HepG2 (cell line): ENCODE data around the gene TBC1D22A. TPM values are rescaled to one million over a fixed set of nuclear protein-coding genes. Genes with fewer than 3 reads are reported as not detected.

ENCODE experiments used
- GATAD2A ChIP-seq: IDR thresholded peaks from 2 replicates; pipeline ENCODE4 v1.6.1; 2016
- NFKB2 ChIP-seq: sonication (generic); formaldehyde crosslinking; IDR thresholded peaks from 2 replicates; pipeline ENCODE4 v1.4.0; 2020; ENCODE audit warnings: missing genetic modification reagents, borderline replicate concordance
- RCOR2 ChIP-seq: IDR thresholded peaks from 2 replicates; pipeline ENCODE4 v1.6.1; 2016; ENCODE audit warnings: missing biosample characterization, missing genetic modification reagents
- SATB2 ChIP-seq: sonication (generic); formaldehyde crosslinking; IDR thresholded peaks from 2 replicates; pipeline ENCODE4 v1.5.0; 2020; ENCODE audit warnings: missing genetic modification reagents
- SP1 ChIP-seq, 2 experiments: fragments of 450-650 bp in 1 of 2; sonication (generic) in 1 of 2; formaldehyde crosslinking in 1 of 2; IDR thresholded peaks; 2 replicates each; pipeline versions ENCODE4 v1.4.0 to v1.6.1; 2016 to 2020; ENCODE audit warnings: missing genetic modification reagents in 1 of 2
- SRF ChIP-seq: IDR thresholded peaks from 2 replicates; pipeline ENCODE4 v1.6.1; 2011; ENCODE audit warnings: mild to moderate bottlenecking, low read depth, low read length, moderate library complexity
- ZNF136 ChIP-seq: sonication (generic); formaldehyde crosslinking; IDR thresholded peaks from 2 replicates; pipeline ENCODE4 v1.8.1; 2022; ENCODE audit warnings: low read depth, mild to moderate bottlenecking, moderate library complexity, missing genetic modification reagents
- ZNF33B ChIP-seq: sonication (generic); formaldehyde crosslinking; IDR thresholded peaks from 2 replicates; pipeline ENCODE4 v1.5.1; 2020; ENCODE audit warnings: mild to moderate bottlenecking, missing genetic modification reagents
- ZNF556 ChIP-seq: sonication (generic); formaldehyde crosslinking; IDR thresholded peaks from 2 replicates; pipeline ENCODE4 v1.4.0; 2020; ENCODE audit warnings: mild to moderate bottlenecking, missing genetic modification reagents, borderline replicate concordance
- ZNF781 ChIP-seq: sonication (generic); formaldehyde crosslinking; IDR thresholded peaks from 2 replicates; pipeline ENCODE4 v1.5.1; 2020; ENCODE audit warnings: borderline replicate concordance, mild to moderate bottlenecking, missing genetic modification reagents; ENCODE audit errors: not compliant biosample characterization
- polyA plus RNA-seq, 8 experiments: library from polyadenylated mRNA; depleted of rRNA in 3 of 8; stranded (reverse) in 7 of 8; unstranded in 1 of 8; fragments of >200 nt; fragmentation: Illumina TruSeq in 4 of 8; extraction: Trizol in 4 of 8; gene quantifications; 2 replicates each; pipeline versions ENCODE4 v1.2.1 to v1.2.3, GENCODE V29; 2011 to 2016; ENCODE audit warnings: low read depth in 4 of 8, missing spikeins in 1 of 8, mixed read lengths in 1 of 8; ENCODE audit not compliant: insufficient read depth in 1 of 8
- total RNA-seq, 5 experiments: library from RNA; depleted of rRNA; stranded (reverse); fragments of >200 nt; fragmentation: Illumina TruSeq; extraction: Trizol; gene quantifications; 2 replicates each; pipeline ENCODE4 v1.2.3, GENCODE V29; 2016; ENCODE audit warnings: low read depth in 1 of 5
- TF ChIP-seq, protein P1 (sequence below), 2 experiments: fragments of 450-650 bp in 1 of 2; sonication (generic) in 1 of 2; formaldehyde crosslinking in 1 of 2; IDR thresholded peaks; 2 replicates each; pipeline versions ENCODE4 v1.6.1 to v1.8.0; 2016 to 2022; ENCODE audit warnings: antibody characterized with exemption in 1 of 2, mild to moderate bottlenecking in 1 of 2, missing genetic modification reagents in 1 of 2
- TF ChIP-seq, protein P2 (sequence below): sonication (generic); formaldehyde crosslinking; IDR thresholded peaks from 2 replicates; pipeline ENCODE4 v1.4.0; 2020; ENCODE audit warnings: low read depth, missing genetic modification reagents
- TF ChIP-seq, protein P3 (sequence below): sonication (generic); formaldehyde crosslinking; IDR thresholded peaks from 2 replicates; pipeline ENCODE4 v1.5.1; 2020; ENCODE audit warnings: mild to moderate bottlenecking, missing genetic modification reagents, borderline replicate concordance

The TBC1D22A gene
- total and polyA plus RNA-seq, 2 of the 13 experiments (the other 11 are each of a cell fraction or from before 2014, with no cell fraction given) = 17.3 to 18.0 TPM

DNA sequence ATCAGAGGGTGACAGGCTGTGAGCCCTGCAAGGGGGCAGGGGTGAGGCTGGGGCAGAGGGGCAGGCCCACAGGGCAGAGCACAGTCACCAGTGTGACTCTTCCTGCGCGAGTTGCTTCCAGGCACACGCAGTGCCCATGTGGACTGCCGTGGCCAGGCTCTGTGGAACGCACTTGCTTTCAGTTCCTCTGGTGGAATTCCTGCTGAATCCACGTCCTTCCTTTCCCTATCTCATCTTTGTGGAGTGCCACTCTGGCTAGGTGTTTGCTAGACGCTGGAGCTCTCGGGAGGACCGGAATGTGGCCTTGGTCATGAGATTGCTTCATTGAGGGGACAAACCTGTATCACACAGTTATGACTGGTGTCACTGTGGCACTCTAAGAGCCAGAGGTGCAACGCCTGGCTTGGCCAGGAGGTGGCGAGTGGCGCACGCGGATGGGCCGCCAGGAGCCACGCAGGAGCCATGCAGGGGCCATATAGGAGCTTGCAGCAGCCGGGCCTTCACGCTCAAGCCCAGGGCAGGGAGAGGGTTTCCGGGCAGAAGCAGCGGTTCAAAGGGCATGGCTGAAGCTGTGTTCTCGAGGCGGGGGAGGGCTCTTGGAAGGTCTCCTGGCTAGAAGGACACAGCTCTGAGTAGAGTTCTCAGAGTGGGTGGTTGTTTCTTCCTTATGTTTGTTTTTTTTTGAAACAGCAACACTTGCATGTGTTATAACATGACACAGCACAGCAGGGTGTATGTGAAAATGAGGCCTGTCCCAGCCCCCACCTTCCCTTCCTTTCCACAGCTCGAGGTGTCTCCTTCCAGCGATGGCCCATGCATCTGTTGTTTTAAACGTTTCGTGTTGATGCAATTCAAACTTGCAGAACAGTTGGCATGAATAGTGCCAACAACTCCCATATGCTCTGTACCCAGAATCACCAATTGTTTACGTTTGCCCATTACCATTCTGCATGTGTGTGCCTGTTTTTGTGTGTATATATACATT is 36.2 kb downstream of the TBC1D22A start (continued):
- peak; percentile 54 for TF ChIP-seq ZNF781 (CRISPR knock-in tag)
- TF ChIP-seq, protein P1, sequence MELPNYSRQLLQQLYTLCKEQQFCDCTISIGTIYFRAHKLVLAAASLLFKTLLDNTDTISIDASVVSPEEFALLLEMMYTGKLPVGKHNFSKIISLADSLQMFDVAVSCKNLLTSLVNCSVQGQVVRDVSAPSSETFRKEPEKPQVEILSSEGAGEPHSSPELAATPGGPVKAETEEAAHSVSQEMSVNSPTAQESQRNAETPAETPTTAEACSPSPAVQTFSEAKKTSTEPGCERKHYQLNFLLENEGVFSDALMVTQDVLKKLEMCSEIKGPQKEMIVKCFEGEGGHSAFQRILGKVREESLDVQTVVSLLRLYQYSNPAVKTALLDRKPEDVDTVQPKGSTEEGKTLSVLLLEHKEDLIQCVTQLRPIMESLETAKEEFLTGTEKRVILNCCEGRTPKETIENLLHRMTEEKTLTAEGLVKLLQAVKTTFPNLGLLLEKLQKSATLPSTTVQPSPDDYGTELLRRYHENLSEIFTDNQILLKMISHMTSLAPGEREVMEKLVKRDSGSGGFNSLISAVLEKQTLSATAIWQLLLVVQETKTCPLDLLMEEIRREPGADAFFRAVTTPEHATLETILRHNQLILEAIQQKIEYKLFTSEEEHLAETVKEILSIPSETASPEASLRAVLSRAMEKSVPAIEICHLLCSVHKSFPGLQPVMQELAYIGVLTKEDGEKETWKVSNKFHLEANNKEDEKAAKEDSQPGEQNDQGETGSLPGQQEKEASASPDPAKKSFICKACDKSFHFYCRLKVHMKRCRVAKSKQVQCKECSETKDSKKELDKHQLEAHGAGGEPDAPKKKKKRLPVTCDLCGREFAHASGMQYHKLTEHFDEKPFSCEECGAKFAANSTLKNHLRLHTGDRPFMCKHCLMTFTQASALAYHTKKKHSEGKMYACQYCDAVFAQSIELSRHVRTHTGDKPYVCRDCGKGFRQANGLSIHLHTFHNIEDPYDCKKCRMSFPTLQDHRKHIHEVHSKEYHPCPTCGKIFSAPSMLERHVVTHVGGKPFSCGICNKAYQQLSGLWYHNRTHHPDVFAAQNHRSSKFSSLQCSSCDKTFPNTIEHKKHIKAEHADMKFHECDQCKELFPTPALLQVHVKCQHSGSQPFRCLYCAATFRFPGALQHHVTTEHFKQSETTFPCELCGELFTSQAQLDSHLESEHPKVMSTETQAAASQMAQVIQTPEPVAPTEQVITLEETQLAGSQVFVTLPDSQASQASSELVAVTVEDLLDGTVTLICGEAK (IDR thresholded peaks at IDR 0.05) = no peak
- TF ChIP-seq, protein P1 (CRISPR knock-in tag; IDR thresholded peaks at IDR 0.05) = no peak
- TF ChIP-seq ZNF556 (CRISPR knock-in tag) = peak; percentile 57; the same call in 1 of the 2 replicates
- TF ChIP-seq, protein P2, sequence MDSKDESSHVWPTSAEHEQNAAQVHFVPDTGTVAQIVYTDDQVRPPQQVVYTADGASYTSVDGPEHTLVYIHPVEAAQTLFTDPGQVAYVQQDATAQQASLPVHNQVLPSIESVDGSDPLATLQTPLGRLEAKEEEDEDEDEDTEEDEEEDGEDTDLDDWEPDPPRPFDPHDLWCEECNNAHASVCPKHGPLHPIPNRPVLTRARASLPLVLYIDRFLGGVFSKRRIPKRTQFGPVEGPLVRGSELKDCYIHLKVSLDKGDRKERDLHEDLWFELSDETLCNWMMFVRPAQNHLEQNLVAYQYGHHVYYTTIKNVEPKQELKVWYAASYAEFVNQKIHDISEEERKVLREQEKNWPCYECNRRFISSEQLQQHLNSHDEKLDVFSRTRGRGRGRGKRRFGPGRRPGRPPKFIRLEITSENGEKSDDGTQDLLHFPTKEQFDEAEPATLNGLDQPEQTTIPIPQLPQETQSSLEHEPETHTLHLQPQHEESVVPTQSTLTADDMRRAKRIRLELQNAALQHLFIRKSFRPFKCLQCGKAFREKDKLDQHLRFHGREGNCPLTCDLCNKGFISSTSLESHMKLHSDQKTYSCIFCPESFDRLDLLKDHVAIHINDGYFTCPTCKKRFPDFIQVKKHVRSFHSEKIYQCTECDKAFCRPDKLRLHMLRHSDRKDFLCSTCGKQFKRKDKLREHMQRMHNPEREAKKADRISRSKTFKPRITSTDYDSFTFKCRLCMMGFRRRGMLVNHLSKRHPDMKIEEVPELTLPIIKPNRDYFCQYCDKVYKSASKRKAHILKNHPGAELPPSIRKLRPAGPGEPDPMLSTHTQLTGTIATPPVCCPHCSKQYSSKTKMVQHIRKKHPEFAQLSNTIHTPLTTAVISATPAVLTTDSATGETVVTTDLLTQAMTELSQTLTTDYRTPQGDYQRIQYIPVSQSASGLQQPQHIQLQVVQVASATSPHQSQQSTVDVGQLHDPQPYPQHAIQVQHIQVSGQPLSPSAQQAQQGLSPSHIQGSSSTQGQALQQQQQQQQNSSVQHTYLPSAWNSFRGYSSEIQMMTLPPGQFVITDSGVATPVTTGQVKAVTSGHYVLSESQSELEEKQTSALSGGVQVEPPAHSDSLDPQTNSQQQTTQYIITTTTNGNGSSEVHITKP (CRISPR knock-in tag) = peak; percentile 46; the same call in 1 of the 2 replicates
- no peak for TF ChIP-seq SATB2 (CRISPR knock-in tag)
- TF ChIP-seq NFKB2 = peak; percentile 80; the same call in 1 of the 2 replicates
- TF ChIP-seq, protein P3, sequence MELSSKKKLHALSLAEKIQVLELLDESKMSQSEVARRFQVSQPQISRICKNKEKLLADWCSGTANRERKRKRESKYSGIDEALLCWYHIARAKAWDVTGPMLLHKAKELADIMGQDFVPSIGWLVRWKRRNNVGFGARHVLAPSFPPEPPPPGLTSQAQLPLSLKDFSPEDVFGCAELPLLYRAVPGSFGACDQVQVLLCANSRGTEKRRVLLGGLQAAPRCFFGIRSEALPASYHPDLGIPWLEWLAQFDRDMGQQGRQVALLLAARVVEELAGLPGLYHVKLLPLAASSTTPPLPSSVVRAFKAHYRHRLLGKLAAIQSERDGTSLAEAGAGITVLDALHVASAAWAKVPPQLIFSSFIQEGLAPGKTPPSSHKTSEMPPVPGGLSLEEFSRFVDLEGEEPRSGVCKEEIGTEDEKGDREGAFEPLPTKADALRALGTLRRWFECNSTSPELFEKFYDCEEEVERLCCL (CRISPR knock-in tag) = no peak
- peak; percentile 73; the same call in 1 of the 2 replicates for TF ChIP-seq ZNF136
- no peak for TF ChIP-seq SRF
- TF ChIP-seq GATAD2A (CRISPR knock-in tag) = peak; percentile 94
- TF ChIP-seq ZNF33B (CRISPR knock-in tag) = 0 out of 2 replicates have a peak, but pooled peaks have one; percentile 51
- TF ChIP-seq SP1 (IDR thresholded peaks at IDR 0.05) = no peak
- no peak for TF ChIP-seq SP1 (CRISPR knock-in tag; IDR thresholded peaks at IDR 0.05)
- peak; percentile 58 for TF ChIP-seq RCOR2 (CRISPR knock-in tag)
